ENCODE data around the gene LHX5.

DNA sequence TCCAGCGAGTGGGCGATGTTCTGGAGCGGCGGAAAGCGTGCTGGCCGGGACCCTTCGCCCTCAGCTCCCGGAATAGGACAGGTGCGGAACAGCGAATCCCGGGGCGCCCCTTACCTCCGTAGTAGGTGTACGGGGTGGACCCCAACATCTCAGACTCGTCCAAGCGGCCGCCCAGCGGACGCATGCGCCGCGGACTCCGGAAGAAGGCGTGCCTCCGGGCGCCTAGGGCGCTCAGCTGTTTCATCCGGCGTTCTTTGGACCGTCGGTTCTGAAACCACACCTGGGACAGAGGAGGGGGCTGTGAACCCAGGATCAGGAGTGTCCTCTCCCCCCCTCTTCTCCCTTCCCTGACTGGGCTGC is 4.5 kb downstream of the LHX5 start:
- no peak for TF ChIP-seq TCF7L2 (IDR thresholded peaks at IDR 0.05; ENCODE audit: low read depth, low read length)
- TF ChIP-seq, protein P1, sequence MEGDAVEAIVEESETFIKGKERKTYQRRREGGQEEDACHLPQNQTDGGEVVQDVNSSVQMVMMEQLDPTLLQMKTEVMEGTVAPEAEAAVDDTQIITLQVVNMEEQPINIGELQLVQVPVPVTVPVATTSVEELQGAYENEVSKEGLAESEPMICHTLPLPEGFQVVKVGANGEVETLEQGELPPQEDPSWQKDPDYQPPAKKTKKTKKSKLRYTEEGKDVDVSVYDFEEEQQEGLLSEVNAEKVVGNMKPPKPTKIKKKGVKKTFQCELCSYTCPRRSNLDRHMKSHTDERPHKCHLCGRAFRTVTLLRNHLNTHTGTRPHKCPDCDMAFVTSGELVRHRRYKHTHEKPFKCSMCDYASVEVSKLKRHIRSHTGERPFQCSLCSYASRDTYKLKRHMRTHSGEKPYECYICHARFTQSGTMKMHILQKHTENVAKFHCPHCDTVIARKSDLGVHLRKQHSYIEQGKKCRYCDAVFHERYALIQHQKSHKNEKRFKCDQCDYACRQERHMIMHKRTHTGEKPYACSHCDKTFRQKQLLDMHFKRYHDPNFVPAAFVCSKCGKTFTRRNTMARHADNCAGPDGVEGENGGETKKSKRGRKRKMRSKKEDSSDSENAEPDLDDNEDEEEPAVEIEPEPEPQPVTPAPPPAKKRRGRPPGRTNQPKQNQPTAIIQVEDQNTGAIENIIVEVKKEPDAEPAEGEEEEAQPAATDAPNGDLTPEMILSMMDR (IDR thresholded peaks at IDR 0.05), result no peak
- no peak for TF ChIP-seq POLR2AphosphoS5 (IDR thresholded peaks at IDR 0.05; ENCODE audit: low read depth, low read length)

All from Panc1 (cell line).